ENCODE results near the gene PARP3.

The PARP3 gene

DNA sequence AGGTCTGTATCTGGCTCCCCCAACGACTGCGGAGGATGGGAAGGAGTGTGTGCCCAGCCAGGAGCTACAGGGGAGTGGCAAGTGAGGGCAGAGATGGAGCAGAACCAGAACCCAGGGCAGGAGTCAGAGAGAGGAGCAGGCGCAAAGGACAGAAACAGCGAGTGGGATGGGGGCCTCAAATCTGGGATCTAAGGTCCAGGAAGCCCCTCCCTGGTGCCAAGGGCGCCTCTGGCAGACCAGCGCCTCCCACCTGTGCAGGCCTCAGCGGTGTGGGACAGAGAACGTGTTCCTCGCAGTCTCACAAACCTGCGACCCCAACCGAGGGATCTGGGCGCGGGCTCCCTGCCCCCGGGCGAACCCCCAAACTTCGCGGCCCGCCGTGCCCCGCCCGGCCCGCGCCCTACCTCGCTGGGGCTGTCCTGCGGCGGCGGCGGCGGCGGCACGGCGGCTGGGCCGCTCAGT, 24.8 kb downstream of the PARP3 start:
- DNase-seq (ENCODE audit: low read depth in 2 of 2) = no peak

DNA sequence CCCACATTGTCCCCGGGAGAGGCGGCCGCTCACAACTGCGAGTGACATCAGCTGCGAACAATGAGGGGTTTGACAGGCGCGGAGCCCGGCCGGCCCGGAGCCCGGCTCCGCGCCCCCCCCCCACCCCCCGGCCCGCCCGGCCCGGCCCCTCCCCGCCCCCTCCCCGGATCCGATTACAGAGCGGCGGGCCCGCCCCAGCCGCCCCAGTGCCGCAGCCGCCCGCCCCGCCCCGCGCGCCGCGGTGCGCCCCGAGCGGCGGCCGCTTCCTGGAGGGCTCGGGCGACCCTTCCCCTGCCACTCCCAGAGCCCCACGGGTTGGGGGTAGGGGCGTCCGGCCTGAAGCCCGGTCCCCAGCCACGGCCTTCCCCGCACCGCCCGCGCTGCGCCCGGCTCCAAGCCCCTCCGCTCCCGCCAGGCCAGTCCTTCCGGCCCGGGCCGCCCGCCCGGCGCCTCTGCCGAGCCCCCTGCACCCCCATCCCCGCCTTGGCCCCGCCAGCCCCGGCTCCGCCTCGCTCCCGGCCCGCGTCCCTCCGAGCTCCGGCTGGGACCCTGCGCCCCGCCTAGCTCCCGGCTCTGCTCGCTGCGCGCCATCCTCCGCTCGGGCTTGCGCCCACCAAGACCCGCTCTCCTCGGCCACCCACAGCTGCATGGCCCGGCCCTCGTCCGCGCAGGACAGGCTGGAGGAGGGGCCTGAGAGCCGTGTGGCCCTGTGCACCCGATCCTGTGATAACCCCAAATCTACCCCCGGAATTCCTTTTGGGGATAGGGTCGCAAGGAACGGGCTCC, 25.4 kb downstream of the PARP3 start, which contains the start of gene PCBP4:
PCBP4 (minus strand) TSS at position 71 of the 786 bp plus-strand sequence. CDS start 6,214 bp downstream, outside the sequence.
- DNase-seq (ENCODE audit: low read depth in 2 of 2) = no peak

- no peak for DNase-seq (ENCODE audit: low read depth in 2 of 2)
Measured at GRCh38 chr3:51968170-51968775, 26.1 kb downstream of the PARP3 start.

DNA sequence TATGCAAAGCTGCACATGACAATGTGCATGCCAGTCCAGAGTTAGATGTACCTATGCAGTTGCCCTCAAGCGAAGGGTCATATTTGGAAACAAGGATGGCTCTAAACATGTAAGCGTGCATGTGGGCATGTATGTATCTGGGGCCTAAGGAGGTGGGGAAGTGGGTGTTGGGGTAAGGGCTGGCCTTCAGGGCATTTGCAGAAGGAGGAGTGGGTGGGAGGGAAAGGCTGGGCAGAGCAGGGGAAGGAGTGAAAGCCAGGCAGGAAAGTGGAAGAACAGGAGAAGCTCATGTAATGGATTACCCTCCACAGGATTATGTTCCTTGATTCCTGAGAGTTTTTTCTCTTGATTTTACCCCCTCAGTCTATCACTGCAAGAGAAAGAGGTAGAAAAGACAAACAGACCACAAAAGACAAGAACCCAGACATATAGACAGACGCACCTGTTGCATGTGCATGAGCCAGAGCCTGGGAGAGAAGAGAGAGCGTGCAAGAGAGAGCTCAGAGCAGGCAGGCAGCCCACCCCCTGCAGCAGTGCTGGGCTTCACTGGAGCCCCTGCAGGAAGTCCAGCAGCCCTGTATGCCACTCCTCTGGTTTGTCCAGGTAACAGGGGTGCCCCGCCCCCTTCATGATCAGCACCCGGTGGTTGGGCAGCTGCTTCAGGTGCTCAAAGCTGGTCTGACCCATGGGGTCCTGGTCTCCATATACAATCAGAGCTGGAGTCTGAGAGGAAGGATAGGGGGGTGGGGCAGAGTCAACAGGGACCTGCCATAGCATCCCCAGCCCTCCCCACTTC, 26.9 kb downstream of the PARP3 start:
- no peak for DNase-seq (ENCODE audit: low read depth in 2 of 2)

DNA sequence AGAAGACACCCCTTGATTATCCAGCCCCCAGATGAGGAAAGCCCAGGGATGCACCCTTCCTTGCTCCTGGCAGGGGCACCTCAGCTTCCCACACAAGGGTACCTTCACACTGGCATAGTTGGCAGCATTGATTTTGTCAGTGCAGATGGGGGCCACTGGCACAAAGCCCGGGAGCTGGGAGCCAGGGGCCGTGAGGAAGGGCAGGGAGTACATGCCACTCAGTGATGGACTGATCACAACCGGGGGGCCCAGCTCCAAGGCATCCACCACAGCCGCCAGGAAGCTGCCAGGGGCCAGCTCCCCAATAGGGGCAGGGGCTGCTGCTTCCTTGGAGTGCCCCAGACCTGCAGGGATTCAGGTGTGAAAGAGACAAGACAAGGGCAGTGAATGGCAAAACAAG, 27.7 kb downstream of the PARP3 start:
- DNase-seq (ENCODE audit: low read depth in 2 of 2) = no peak

GRCh38 chr3:51970606-51971300, 28.6 kb downstream of the PARP3 start:
- no peak for DNase-seq (ENCODE audit: low read depth in 2 of 2)

DNA sequence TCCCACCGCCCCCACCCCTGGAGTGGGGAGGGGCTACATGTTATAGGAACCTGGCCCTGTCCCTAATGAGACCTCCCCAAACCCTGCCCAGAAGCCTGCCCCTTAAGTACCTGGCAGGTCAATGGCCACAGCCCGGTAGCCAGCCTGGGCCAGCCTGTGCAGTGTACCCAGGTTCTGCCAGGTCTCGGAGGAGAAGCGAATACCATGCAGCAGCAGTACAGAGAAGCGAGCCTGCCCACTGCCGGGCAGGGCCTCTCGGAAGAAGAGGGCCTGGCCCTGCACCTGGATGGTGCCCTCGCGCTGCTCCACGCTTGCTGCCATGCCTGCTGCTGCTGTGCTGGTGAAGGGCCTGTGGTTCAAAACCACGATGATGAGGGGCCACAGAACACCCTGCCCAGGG, 29.2 kb downstream of the PARP3 start:
- DNase-seq (ENCODE audit: low read depth in 2 of 2) = no peak

DNA sequence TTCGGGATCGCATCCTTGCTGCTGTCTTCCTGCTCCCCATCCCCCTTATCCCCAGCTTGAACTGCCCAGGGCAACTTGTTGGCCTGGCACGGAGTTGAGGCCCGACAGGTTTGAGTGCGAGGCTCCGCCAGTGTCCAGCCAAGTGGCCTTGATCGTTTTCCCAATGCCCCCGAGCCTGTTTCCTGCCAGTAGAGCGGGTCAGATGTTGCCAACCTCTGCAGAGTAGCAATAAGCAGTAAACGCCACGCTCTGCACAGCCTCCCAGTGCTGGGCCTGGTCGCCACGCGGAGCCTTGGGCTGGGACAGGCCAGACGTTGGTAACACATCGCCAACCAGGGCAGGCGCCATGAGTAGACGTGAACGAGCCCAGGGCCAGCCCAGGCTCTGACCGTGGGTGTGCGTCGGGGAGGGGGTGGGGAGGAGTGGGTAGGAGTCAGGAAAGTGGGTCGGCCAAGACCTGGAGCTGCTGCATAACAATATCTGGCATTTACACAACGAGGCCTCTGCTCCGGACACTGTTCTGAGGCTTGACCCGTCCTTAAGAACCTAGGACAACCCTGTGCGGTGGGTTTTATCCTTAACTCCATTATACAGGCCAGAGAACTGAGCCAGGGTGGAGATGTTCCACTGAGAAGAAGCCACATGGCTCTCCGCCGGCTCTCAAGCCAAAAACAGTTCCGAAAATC, 32.3 kb downstream of the PARP3 start:
- DNase-seq (ENCODE audit: low read depth in 2 of 2) = no peak

DNA sequence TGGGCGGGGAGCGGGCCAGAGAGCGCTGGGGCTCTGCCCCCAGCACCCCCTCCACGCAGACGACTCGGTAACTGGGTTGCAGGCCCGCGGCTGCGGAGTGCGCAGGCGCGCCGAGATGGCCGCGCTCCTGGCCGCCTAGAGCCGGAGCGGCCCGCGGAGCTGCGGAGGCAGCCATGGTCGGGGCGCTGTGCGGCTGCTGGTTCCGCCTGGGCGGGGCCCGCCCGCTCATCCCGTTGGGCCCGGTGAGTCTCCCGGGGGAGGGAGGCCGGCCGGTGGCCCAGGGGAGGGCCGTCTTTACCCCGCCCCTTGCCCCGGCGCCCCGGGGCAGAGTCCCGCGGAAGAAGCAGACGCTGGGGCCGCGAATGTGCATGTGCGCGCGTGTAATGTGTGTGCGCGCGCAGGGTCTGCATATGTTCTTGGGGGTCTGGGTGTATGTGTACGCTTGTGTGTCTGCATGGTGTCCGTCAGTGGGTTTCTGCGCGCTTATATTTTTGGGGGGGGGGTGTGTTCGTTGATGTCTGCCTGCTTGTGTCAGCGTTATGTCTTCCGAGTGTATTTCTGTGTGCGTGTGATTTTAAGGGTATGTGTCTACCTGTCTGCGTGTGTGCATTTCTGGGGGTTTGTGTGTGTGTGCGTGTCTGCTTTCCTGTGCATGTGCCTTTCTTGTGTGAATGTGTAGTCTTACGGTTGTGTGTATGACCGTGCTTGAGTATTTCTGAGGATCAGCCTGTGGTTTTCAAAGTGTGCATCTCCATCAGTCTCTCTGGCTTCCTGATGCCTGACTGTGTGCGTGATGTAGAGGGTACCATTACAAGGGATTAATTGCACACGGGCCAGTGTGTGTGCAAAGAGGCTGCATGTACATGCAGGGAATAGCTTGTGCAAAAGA, 33.0 kb downstream of the PARP3 start, which contains the start of gene ABHD14A:
ABHD14A (plus strand) TSS at position 102 of the 889 bp plus-strand sequence; CDS start at position 174, 72 bp downstream.
- peak; percentile 55 to 57 for DNase-seq (ENCODE audit: low read depth in 2 of 2)

- DNase-seq (ENCODE audit: low read depth in 2 of 2) = no peak
Measured at GRCh38 chr3:51975852-51976549, 33.8 kb downstream of the PARP3 start.

GRCh38 chr3:51977446-51978142, 35.4 kb downstream of the PARP3 start:
- no peak for DNase-seq (ENCODE audit: low read depth in 2 of 2)

DNA sequence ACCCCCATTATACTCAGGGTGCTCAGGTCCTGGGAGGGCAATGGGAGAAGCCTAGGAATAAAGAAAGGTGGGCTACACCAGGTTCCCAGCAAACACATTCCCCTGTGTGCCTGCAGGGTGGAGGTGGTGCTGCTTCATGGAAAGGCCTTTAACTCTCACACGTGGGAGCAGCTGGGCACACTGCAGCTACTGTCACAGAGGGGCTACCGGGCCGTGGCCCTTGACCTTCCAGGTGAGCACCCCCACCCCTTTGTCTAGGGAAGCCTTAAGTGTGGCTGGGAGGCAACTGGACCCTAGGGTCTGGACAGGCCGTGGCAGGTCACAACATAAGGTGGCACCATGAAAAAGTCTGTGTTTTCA, 36.0 kb downstream of the PARP3 start:
- DNase-seq (ENCODE audit: low read depth in 2 of 2) = no peak

DNA sequence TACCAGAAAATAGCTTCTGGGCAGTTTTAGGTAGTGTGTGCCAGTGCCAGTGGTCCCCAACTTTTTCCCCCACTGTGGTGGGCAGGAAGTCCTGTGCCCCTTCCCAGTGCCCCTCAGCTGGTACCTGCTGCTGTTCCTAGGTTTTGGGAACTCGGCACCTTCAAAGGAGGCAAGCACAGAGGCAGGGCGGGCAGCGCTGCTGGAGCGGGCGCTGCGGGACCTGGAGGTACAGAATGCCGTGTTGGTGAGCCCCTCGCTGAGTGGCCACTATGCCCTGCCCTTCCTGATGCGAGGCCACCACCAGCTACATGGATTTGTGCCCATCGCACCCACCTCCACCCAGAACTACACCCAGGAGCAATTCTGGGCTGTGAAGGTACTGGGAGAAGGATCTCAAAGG, 38.1 kb downstream of the PARP3 start:
- DNase-seq (ENCODE audit: low read depth in 2 of 2) = no peak

- no peak for DNase-seq (ENCODE audit: low read depth in 2 of 2)
Measured at GRCh38 chr3:51982352-51982837, 40.2 kb downstream of the PARP3 start.

GRCh38 chr3:51982838-51983577, 40.8 kb downstream of the PARP3 start, which contains the start of gene ACY1:
TSS of gene ACY1 (plus strand) at chr3:51983535. CDS start at chr3:51984065, 530 bp downstream.
- peak; percentile 71 to 75 for DNase-seq (ENCODE audit: low read depth in 2 of 2)

GRCh38 chr3:51983578-51984268, 41.6 kb downstream of the PARP3 start:
- no peak for DNase-seq (ENCODE audit: low read depth in 2 of 2)

GRCh38 chr3:51984269-51984647, 42.1 kb downstream of the PARP3 start:
- DNase-seq (ENCODE audit: low read depth in 2 of 2) = no peak
